ENCODE results near the gene IFNAR2.

Gene IFNAR2

GRCh38 chr21:33265664-33266049, 35.9 kb downstream of the IFNAR2 start:
- peak overlapping the region; percentile 98 for H3K27ac Mint-ChIP-seq
- H3K4me3 Mint-ChIP-seq: peak overlapping the region; percentile 99
- H3K9me3 Mint-ChIP-seq: no peaks in the 10 kb centered on the region
- peaks cover 49% of the 10 kb centered on the region for H3K4me1 Mint-ChIP-seq
- peaks cover 45% of the 10 kb centered on the region for H3K36me3 Mint-ChIP-seq
- ATAC-seq: no peak
- no peak for DNase-seq (ENCODE audit: low spot score in 2 of 2)

- Mint-ChIP-seq H3K4me3 (peak within 1 kb of the TSS; percentile 99), H3K27ac (peak within 1 kb of the TSS; percentile 98), H3K36me3 (peaks cover 48% of the 10 kb centered on the region), H3K9me3 (no peaks in the 10 kb centered on the region), H3K4me1 (peaks cover 53% of the 10 kb centered on the region)
- DNase-seq (ENCODE audit: low spot score in 2 of 2) (peak; percentile 56 to 81), ATAC-seq (peak; percentile 87)
Observed at GRCh38 chr21:33266050-33266788, 36.5 kb downstream of the IFNAR2 start, which contains the start of gene IL10RB. TSS of gene IL10RB (plus strand) at chr21:33266367. CDS start at chr21:33266466, 99 bp downstream.

GRCh38 chr21:33266789-33267135, 37.0 kb downstream of the IFNAR2 start:
- DNase-seq (ENCODE audit: low spot score in 2 of 2) (peak in 1 of 2 donors; percentile 72), ATAC-seq (peak; percentile 65)
- H3K36me3 Mint-ChIP-seq: peaks cover 52% of the 10 kb centered on the region
- peak overlapping the region; percentile 98 for H3K27ac Mint-ChIP-seq
- peaks cover 53% of the 10 kb centered on the region for H3K4me1 Mint-ChIP-seq
- no peaks in the 10 kb centered on the region for H3K9me3 Mint-ChIP-seq
- H3K4me3 Mint-ChIP-seq: peak overlapping the region; percentile 99

- Mint-ChIP-seq H3K4me3 (peak overlapping the region; percentile 99), H3K9me3 (no peaks in the 10 kb centered on the region), H3K27ac (peak overlapping the region; percentile 98), H3K4me1 (peaks cover 53% of the 10 kb centered on the region), H3K36me3 (peaks cover 55% of the 10 kb centered on the region)
- ATAC-seq (no peak), DNase-seq (ENCODE audit: low spot score in 2 of 2) (no peak)
Observed at GRCh38 chr21:33267250-33267649, 37.5 kb downstream of the IFNAR2 start.

GRCh38 chr21:33268393-33268736, 38.6 kb downstream of the IFNAR2 start:
- peaks cover 53% of the 10 kb centered on the region for H3K36me3 Mint-ChIP-seq
- peak overlapping the region; percentile 98 for H3K27ac Mint-ChIP-seq
- ATAC-seq (no peak), DNase-seq (ENCODE audit: low spot score in 2 of 2) (no peak)
- no peaks in the 10 kb centered on the region for H3K9me3 Mint-ChIP-seq
- peak overlapping the region; percentile 99 for H3K4me3 Mint-ChIP-seq
- peaks cover 59% of the 10 kb centered on the region for H3K4me1 Mint-ChIP-seq

GRCh38 chr21:33268737-33269441, 39.2 kb downstream of the IFNAR2 start:
- DNase-seq (ENCODE audit: low spot score in 2 of 2) (no peak), ATAC-seq (peak; percentile 60)
- peaks cover 55% of the 10 kb centered on the region for H3K36me3 Mint-ChIP-seq
- peaks cover 59% of the 10 kb centered on the region for H3K4me1 Mint-ChIP-seq
- H3K27ac Mint-ChIP-seq: peak overlapping the region; percentile 98
- H3K9me3 Mint-ChIP-seq: no peaks in the 10 kb centered on the region
- H3K4me3 Mint-ChIP-seq: peak overlapping the region; percentile 99

GRCh38 chr21:33270986-33271385, 41.2 kb downstream of the IFNAR2 start:
- DNase-seq (ENCODE audit: low spot score in 2 of 2) (no peak), ATAC-seq (no peak)
- H3K4me3 Mint-ChIP-seq: no peak overlapping the region
- no peaks in the 10 kb centered on the region for H3K9me3 Mint-ChIP-seq
- H3K36me3 Mint-ChIP-seq: peaks cover 52% of the 10 kb centered on the region
- H3K4me1 Mint-ChIP-seq: peaks cover 50% of the 10 kb centered on the region
- H3K27ac Mint-ChIP-seq: no peak overlapping the region

GRCh38 chr21:33273044-33273443, 43.3 kb downstream of the IFNAR2 start:
- H3K27ac Mint-ChIP-seq: no peak overlapping the region
- peak; percentile 24 for ATAC-seq
- DNase-seq (ENCODE audit: low spot score in 2 of 2): no peak
- peaks cover 65% of the 10 kb centered on the region for H3K36me3 Mint-ChIP-seq
- no peaks in the 10 kb centered on the region for H3K9me3 Mint-ChIP-seq
- H3K4me3 Mint-ChIP-seq: no peak overlapping the region
- peaks cover 34% of the 10 kb centered on the region for H3K4me1 Mint-ChIP-seq

- H3K9me3 Mint-ChIP-seq: peaks cover 5% of the 10 kb centered on the region
- no peaks in the 10 kb centered on the region for H3K4me1 Mint-ChIP-seq
- H3K4me3 Mint-ChIP-seq: no peak overlapping the region
- no peak for ATAC-seq
- peaks cover 38% of the 10 kb centered on the region for H3K36me3 Mint-ChIP-seq
- no peak overlapping the region for H3K27ac Mint-ChIP-seq
- DNase-seq (ENCODE audit: low spot score in 2 of 2): no peak
Observed at GRCh38 chr21:33278721-33279120, 49.0 kb downstream of the IFNAR2 start.

- no peaks in the 10 kb centered on the region for H3K4me1 Mint-ChIP-seq
- DNase-seq (ENCODE audit: low spot score in 2 of 2): no peak
- H3K36me3 Mint-ChIP-seq: peaks cover 40% of the 10 kb centered on the region
- H3K4me3 Mint-ChIP-seq: no peak overlapping the region
- ATAC-seq: no peak
- H3K27ac Mint-ChIP-seq: no peak overlapping the region
- peaks cover 5% of the 10 kb centered on the region for H3K9me3 Mint-ChIP-seq
Observed at GRCh38 chr21:33279330-33279820, 49.6 kb downstream of the IFNAR2 start.
